Bronchial epithelial cell (primary cell): ENCODE results near the gene PDE4DIP. TPM values are rescaled to one million over a fixed set of nuclear protein-coding genes. Genes with fewer than 3 reads are reported as not detected.
"Not testable (repeated sequence)": the region's sequence is repeated elsewhere in the genome, so short reads cannot be mapped to it uniquely, and the experiment has no call there.

Experiments used
- DNase-seq: peaks from one replicate; pipeline ENCODE4 v3.0.0-alpha.2; 2010; ENCODE audit warnings: low read depth
- FAIRE-seq: peaks from 2 replicates; lab custom pipeline; 2011; peaks lifted over from hg19 to GRCh38; lab: Jason Lieb, UNC
- H3K27me3 ChIP-seq: 2 replicates; pipeline ENCODE4 v1.5.1; 2011; ENCODE audit warnings: low read length; ENCODE audit not compliant: control insufficient read depth, insufficient read depth
- H3K36me3 ChIP-seq: 2 replicates; pipeline ENCODE4 v1.5.1; 2011; ENCODE audit warnings: low read length; ENCODE audit not compliant: control insufficient read depth, insufficient read depth
- H3K4me3 ChIP-seq: 2 replicates; pipeline ENCODE4 v1.5.1; 2011; ENCODE audit warnings: mild to moderate bottlenecking, low read depth, low read length, control low read depth
- total RNA-seq: library from RNA; depleted of rRNA; stranded (reverse); fragments of >200 nt; gene quantifications from 2 replicates; pipeline ENCODE4 v1.2.1, GENCODE V29; 2014

The PDE4DIP gene
- total RNA-seq, 1 donor from 2014 or later = 24.7 TPM

DNA sequence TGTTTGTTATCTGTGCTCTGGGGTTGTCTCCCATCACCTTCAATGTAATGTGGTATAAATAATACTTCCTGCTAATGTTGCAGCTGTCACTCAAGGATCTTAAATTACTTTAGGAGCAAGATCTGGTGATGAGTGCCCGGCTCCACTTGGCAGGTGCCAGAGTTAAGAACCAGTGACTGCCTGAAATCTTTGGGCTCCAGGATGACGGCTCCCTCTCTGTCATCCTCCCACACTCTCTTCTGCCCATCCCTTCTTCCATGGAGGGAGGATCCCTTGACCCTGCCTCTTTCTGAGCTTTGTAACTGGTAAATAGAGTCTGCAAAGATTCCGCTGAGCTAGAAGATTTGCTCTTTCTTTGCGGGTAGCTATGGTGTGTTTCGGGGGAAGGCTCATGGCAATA, 44.4 kb downstream of the PDE4DIP start:
- not testable (repeated sequence) for DNase-seq, FAIRE-seq, H3K36me3 ChIP-seq, H3K27me3 ChIP-seq, H3K4me3 ChIP-seq

DNA sequence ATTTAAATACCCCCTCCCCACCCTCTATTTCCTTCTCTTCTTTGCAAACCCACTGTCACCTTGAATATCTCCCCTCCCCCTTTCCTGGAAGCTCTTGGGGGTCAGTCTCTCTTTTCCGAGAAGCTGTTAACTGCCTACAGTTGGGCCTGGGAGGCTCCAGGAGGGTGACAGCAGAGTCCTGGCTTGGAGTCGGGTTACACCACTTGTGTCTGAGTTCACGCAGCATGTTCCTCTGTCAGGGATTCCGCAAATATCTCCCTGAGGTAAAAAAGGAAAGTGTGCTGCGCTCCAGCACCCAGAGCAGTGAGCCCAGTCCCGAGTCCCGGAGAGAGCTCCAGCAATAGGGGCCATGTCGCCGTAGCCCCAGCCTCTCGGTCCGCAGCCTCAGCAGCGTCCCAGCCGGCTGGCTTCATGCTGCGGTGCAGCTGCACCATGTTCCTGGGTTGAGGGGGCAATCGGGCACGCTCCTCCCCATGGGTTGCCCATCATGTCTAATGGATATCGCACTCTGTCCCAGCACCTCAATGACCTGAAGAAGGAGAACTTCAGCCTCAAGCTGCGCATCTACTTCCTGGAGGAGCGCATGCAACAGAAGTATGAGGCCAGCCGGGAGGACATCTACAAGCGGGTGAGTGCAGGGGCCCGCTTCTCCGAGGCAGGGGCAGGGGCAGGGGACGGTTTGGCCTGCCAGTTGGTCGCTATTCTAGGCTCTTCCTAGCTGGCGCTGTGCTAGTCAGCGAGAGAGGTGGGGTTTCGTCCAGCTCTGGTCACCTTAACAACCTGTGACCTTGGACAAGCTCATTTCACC, 45.2 kb downstream of the PDE4DIP start:
- not testable (repeated sequence) for FAIRE-seq, H3K36me3 ChIP-seq, H3K27me3 ChIP-seq, H3K4me3 ChIP-seq, DNase-seq

GRCh38 chr1:148890075-148890568, 45.9 kb downstream of the PDE4DIP start:
- not testable (repeated sequence) for H3K4me3 ChIP-seq, H3K36me3 ChIP-seq, H3K27me3 ChIP-seq, FAIRE-seq, DNase-seq

- DNase-seq, FAIRE-seq, H3K27me3 ChIP-seq, H3K4me3 ChIP-seq, H3K36me3 ChIP-seq: not testable (repeated sequence)
Measured at GRCh38 chr1:148894360-148895352, 50.4 kb downstream of the PDE4DIP start.

DNA sequence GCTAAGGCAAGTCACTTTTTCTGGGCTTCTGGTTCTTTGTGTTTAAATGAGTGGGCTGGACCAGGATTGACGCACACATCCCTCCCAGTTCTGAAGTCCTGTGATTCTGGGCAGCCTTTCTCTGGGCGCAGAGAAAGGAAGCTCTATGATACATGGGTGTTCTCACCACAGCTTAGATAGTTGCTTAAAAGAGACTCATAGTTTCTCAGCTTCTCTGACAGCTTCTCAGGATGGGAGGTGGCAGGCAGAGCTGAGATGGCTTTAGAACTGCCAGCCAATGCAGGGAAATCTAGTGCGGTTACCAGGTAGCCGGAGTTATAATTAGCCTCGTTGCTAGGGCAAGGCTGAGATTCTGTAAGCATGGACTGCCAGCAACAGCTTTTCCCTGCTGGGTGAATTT, 55.8 kb downstream of the PDE4DIP start:
- H3K36me3 ChIP-seq, FAIRE-seq, DNase-seq, H3K4me3 ChIP-seq, H3K27me3 ChIP-seq: not testable (repeated sequence)

GRCh38 chr1:148900691-148901090, 56.5 kb downstream of the PDE4DIP start:
- not testable (repeated sequence) for FAIRE-seq, H3K36me3 ChIP-seq, H3K27me3 ChIP-seq, H3K4me3 ChIP-seq, DNase-seq

- not testable (repeated sequence) for H3K4me3 ChIP-seq, H3K27me3 ChIP-seq, H3K36me3 ChIP-seq, FAIRE-seq, DNase-seq
Measured at GRCh38 chr1:148901150-148901952, 57.1 kb downstream of the PDE4DIP start.

DNA sequence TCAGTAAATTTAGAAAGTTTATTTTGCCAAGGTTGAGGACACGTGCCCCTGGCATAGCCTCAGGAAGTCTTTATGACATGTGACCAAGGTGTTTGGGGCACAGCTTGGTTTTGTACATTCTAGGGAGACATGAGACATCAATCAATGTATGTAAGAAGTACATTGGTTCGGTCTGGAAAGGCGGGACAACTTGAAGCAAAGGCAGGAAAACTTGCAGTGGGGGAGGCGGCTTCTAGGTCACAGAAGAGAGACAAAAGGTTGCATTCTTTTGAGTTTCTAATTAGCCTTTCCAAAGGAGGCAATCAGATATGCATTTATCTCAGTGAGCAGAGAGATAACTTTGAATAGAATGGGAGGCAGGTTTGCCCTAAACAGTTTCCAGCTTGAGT, 57.7 kb downstream of the PDE4DIP start:
- not testable (repeated sequence) for H3K36me3 ChIP-seq, H3K4me3 ChIP-seq, FAIRE-seq, H3K27me3 ChIP-seq, DNase-seq

DNA sequence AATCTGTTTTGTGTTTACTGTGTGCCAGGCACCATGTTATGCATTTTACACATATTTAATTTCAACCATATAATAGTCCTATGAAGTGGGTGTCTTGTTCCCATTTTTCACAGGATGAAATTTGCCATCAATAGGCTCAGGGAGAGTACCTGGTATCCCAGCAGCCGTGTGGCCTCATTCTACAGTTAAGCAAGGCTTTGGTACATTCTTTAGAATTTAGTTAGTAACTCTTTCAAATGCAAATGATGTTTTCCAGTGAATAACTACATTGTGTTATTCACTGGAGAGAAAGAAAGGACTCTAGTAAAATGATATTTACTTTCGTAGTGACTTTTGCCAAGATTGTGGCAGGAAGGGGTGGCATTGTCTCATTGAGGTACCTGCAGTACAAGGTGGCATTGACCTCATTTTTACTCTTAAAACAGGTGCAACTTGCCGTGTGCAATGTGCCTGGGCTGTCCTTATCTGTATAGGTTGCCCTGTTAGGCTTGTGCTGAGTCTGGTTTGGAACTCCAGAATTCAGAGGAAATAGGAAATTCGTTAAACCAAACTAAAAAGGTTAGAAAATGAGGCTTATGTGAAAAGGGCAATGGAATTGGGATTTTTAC, 65.1 kb downstream of the PDE4DIP start:
- FAIRE-seq, DNase-seq, H3K36me3 ChIP-seq, H3K4me3 ChIP-seq, H3K27me3 ChIP-seq: not testable (repeated sequence)

DNA sequence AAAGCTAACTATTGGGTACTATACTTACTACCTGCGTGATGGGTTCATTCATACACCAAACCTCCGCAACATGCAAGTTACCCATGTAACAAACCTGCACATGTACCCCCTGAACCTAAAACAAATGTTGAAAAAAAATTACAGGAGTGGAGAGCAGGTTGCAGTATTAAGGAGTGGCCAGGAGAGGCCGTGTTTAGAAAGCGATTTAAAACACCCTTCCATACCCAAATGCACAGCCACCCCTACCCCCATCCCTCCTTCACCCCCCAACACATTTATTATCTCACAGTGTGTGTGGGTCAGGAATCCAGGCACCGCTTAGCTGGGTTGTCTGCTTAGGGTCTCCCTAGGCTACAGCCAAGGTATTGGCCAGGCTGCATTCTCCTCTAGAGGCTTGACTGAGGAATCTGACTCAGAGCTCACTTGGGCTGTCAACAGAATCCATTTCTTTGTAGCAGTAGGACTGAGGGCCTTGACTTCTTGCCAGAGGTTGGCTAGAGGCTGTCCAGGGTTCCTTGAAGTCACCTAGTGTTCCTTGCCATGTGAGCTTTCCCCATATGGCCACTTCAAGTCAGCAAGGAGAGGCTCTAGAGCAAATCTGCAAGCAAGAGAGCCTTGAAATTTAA, 67.2 kb downstream of the PDE4DIP start:
- H3K4me3 ChIP-seq, H3K36me3 ChIP-seq, H3K27me3 ChIP-seq, DNase-seq, FAIRE-seq: not testable (repeated sequence)

DNA sequence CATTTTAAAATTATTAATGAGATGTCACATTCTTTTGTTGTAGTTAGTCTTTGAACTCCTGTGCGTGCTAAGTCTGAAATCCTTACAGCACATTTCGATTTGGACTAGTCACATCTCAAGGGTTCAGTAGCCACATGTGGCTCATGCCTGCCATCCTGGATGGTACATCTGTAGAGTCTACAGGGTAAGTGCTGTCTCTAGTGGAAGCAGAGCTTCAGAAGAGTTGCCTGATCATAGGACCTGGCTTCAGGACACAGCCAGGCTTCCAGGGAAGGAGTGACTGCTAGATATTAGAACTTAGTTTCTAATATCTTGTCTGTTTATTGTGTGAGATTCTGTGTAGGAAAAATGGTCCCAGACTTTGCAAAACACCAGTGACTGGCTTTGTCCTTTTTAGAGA, 72.0 kb downstream of the PDE4DIP start:
- not testable (repeated sequence) for FAIRE-seq, H3K36me3 ChIP-seq, H3K27me3 ChIP-seq, H3K4me3 ChIP-seq, DNase-seq

GRCh38 chr1:148916695-148917348, 72.6 kb downstream of the PDE4DIP start:
- not testable (repeated sequence) for H3K36me3 ChIP-seq, DNase-seq, H3K27me3 ChIP-seq, FAIRE-seq, H3K4me3 ChIP-seq
